Germinal center (tissue), 1 donor: ENCODE measurements around the gene GTPBP6.
A peak's percentile ranks its signal among the peaks of the same experiment; 100 is the strongest.
"Not testable (repeated sequence)": the region's sequence is repeated elsewhere in the genome, so short reads cannot be mapped to it uniquely, and the experiment has no call there.

Experiments
- DNase-seq: peaks from one replicate; pipeline ENCODE4 v3.0.0; 2012; ENCODE audit warnings: mixed read lengths, low spot score

The GTPBP6 gene

GRCh38 chrX:335758-336155, 17.2 kb upstream of the GTPBP6 start:
- no peak for DNase-seq

- DNase-seq: no peak
Observed at GRCh38 chrX:334971-335757, 16.6 kb upstream of the GTPBP6 start.

GRCh38 chrX:334331-334891, 15.8 kb upstream of the GTPBP6 start:
- no peak for DNase-seq

- no peak for DNase-seq
Observed at GRCh38 chrX:333611-334311, 15.2 kb upstream of the GTPBP6 start.

GRCh38 chrX:332916-333610, 14.5 kb upstream of the GTPBP6 start:
- no peak for DNase-seq

GRCh38 chrX:332496-332860, 13.9 kb upstream of the GTPBP6 start:
- no peak for DNase-seq

- no peak for DNase-seq
Observed at GRCh38 chrX:331825-332495, 13.4 kb upstream of the GTPBP6 start.

- DNase-seq: no peak
Observed at GRCh38 chrX:331151-331824, 12.7 kb upstream of the GTPBP6 start.

DNA sequence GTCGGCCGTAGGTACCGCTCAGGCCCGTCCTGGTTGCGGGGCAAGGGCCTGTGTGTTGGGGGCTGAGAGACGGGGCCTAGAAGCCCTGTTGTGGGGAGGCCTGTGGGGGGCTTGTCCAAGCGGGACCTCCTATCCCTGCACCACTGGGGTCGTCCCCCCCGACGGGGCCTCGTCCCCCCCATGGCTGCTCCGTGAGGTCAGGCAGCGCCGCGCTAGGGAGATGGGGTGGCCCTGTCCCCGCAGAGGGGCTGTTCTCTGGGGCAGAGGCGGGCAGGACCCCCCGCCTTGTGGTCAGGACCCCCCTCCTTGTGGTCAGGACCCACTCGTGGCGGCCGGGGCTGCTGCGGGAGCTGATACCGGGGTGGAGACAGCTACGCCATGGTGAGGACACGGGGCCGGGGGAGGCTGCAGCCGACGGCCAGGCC, 12.1 kb upstream of the GTPBP6 start:
- no peak for DNase-seq

DNA sequence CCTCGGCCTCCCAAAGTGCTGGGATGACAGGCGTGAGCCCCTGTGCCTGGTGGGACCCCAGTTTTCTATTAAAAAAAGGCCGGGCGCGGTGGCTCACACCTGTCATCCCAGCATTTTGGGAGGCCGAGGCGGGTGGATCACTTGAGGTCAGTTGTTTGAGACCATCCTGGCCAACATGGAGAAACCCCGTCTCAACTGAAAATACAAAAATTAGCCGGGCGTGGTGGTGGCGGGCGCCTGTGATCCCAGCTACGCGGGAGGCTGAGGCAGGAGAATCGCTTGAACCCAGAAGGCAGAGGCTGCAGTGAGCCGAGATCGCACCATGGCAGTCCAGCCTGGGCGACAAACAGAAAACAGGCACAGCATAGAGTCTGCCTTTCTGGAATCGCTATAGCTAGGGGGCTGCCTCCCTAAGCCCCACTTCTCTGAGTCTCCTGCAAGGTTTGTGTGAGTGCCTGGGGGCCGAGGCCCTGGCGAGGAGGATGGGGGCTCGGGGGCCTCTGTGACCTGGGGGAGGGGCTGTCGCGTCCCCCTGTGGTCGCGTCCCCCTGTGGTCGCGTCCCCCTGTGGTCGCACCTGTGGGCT, 11.6 kb upstream of the GTPBP6 start:
- not testable (repeated sequence) for DNase-seq

- no peak for DNase-seq
Observed at GRCh38 chrX:329291-329910, 10.8 kb upstream of the GTPBP6 start.

DNA sequence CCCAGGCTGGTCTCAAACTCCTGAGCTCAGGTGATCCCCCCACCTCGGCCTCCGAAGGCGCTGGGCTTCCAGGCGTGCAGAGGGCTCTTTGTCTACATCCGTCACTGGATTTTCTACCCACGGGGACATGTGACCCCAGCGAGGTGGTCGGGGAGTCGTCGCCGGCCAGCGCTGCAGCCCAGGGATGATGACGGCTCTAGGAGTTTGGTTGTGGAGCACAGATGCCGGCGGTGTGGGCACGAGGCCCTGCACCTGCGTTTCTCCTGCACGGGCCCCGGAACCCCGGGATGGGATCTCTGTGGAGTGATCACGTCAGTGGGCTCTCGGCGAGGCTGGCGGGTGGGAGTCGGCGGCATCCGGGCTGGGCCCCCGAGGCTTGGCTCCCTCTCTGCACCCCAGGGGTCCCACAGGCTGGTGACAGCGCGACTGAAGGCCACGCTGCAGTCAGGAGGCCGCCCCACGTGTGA, 9.1 kb upstream of the GTPBP6 start:
- no peak for DNase-seq

GRCh38 chrX:324664-325063, 6.1 kb upstream of the GTPBP6 start:
- DNase-seq: not testable (repeated sequence)

DNA sequence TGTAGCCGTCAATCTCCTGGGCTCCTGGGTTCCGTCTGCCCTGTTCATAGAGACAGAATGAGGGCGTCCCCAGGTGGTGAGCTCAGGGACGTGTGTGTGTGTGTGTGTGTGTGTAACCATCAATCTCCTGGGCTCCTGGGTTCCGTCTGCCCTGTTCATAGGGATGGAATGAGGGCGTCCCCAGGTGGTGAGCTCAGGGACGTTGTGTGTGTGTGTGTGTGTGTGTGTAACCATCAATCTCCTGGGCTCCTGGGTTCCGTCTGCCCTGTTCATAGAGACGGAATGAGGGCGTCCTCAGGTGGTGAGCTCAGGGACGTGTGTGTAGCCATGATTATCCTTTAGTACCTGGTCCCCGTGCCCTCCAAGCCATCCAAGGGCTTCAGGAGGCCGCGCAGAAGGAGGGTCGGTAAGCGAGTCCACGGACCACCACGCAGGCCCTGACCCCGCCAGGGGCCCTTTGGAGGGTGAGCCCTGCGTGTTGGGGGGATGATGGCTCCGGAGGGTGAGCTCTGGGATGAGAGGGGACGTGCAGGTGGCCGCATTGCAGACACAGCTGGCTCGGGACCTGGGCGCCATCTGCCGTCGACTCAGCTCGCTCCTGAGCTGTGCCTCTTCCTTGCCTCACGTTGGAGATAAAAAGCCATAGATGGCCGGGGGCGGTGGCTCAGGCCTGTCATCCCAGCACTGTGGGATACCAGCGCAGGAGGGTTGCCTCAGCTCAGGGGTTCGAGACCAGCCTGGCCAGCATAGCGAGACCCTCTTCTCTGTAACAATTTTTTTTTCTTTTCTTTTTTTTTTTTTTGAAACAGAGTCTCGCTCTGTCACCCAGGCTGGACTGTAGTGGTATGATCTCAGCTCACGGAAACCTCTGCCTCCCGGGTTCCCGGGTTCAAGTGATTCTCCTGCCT, 5.4 kb upstream of the GTPBP6 start:
- DNase-seq: no peak

- DNase-seq: no peak
Observed at GRCh38 chrX:320126-320783, 1.7 kb upstream of the GTPBP6 start.

- no peak for DNase-seq
Observed at GRCh38 chrX:319579-320125, 1.1 kb upstream of the GTPBP6 start.

- peak; percentile 96 for DNase-seq
Observed at GRCh38 chrX:318068-318738, 393 bp downstream of the GTPBP6 start.

GRCh38 chrX:317424-318067, 1.1 kb downstream of the GTPBP6 start:
- DNase-seq: no peak
